ENCODE data around the gene TOR4A.

The TOR4A gene

GRCh38 chr9:137254624-137255447 is 22.7 kb upstream of the TOR4A start, which contains the start of gene NELFB:
Gene NELFB (plus strand): TSS chr9:137255327.
- Histone ChIP-seq H2AK5ac (ENCODE audit: low read depth, low read length) (peak within 1 kb of the TSS; percentile 85), H3K14ac (ENCODE audit: low read length) (peak within 1 kb of the TSS; percentile 94), H3K27ac (replicated peaks; ENCODE audit: low read length) (peak within 1 kb of the TSS; percentile 19), H2AFZ (ENCODE audit: low read length) (peak within 1 kb of the TSS; percentile 96), H2BK120ac (ENCODE audit: low read depth, low read length) (peak within 1 kb of the TSS; percentile 24), H2BK5ac (ENCODE audit: low read length) (peak within 1 kb of the TSS; percentile 93), H4K91ac (ENCODE audit: low read depth, low read length, poor library complexity) (peak within 1 kb of the TSS; percentile 79), H3K4me2 (ENCODE audit: insufficient read depth, low read length, poor library complexity, severe bottlenecking) (peak within 1 kb of the TSS; percentile 85), H2BK15ac (ENCODE audit: low read length) (peak within 1 kb of the TSS; percentile 99), H3K9ac (ENCODE audit: low read depth, low read length, poor library complexity) (peak within 1 kb of the TSS; percentile 97), H3K4me3 (ENCODE audit: low read length in 2 of 2) (peak within 1 kb of the TSS; percentile 96 to 100), H3K18ac (ENCODE audit: low read length) (peak within 1 kb of the TSS; percentile 99), H4K8ac (ENCODE audit: low read depth, low read length) (peak within 1 kb of the TSS; percentile 29), H3K9me3 (replicated peaks in 1 of 2; ENCODE audit: control insufficient read depth in 2 of 2, insufficient read depth in 1 of 2, low read depth in 1 of 2, low read length in 2 of 2) (no peaks in the 10 kb centered on the region), H3K4ac (ENCODE audit: low read length) (peak within 1 kb of the TSS; percentile 38), H2BK12ac (ENCODE audit: low read length) (peak within 1 kb of the TSS; percentile 66), H3K23ac (ENCODE audit: low read depth, low read length, poor library complexity) (peak within 1 kb of the TSS; percentile 70), H3K4me1 (ENCODE audit: control insufficient read depth in 2 of 2, insufficient read depth in 1 of 2, low read depth in 1 of 2, low read length in 2 of 2) (peaks cover 19 to 48% of the 10 kb centered on the region in 2 donors), H3K79me1 (ENCODE audit: low read depth, low read length) (peaks cover 12% of the 10 kb centered on the region), H3K36me3 (replicated peaks in 1 of 2; ENCODE audit: control insufficient read depth in 2 of 2, insufficient read depth in 2 of 2, low read length in 2 of 2) (peaks cover 17 to 31% of the 10 kb centered on the region in 2 donors), H3K27me3 (ENCODE audit: control insufficient read depth in 3 of 3, insufficient read depth in 3 of 3, low read depth in 1 of 3, low read length in 3 of 3) (no peaks in the 10 kb centered on the region)
- peak; percentile 91 for DNase-seq (ENCODE audit: low spot score)
- WGBS, 2 donors (ENCODE audit: extremely low coverage in 2 of 2, insufficient read length in 2 of 2, insufficient replicate concordance in 1 of 2) = no CpG with 5 or more reads among the region's 105 CpGs

- H2BK120ac ChIP-seq (ENCODE audit: low read depth, low read length) = no peak overlapping the region
- no peak overlapping the region for H3K27ac ChIP-seq (replicated peaks; ENCODE audit: low read length)
- peak overlapping the region; percentile 67 for H2BK15ac ChIP-seq (ENCODE audit: low read length)
- WGBS, 2 donors (ENCODE audit: extremely low coverage in 2 of 2, insufficient read length in 2 of 2, insufficient replicate concordance in 1 of 2) = no CpG with 5 or more reads among the region's 51 CpGs
- H3K79me1 ChIP-seq (ENCODE audit: low read depth, low read length) = peaks cover 12% of the 10 kb centered on the region
- peak overlapping the region; percentile 38 for H3K4ac ChIP-seq (ENCODE audit: low read length)
- H3K18ac ChIP-seq (ENCODE audit: low read length) = peak overlapping the region; percentile 92
- peak overlapping the region; percentile 93 for H2BK5ac ChIP-seq (ENCODE audit: low read length)
- H3K23ac ChIP-seq (ENCODE audit: low read depth, low read length, poor library complexity) = peak overlapping the region; percentile 70
- peak overlapping the region; percentile 97 for H3K9ac ChIP-seq (ENCODE audit: low read depth, low read length, poor library complexity)
- peak overlapping the region; percentile 29 for H4K8ac ChIP-seq (ENCODE audit: low read depth, low read length)
- H4K91ac ChIP-seq (ENCODE audit: low read depth, low read length, poor library complexity) = no peak overlapping the region
- DNase-seq (ENCODE audit: low spot score) = no peak
- peak overlapping the region; percentile 96 for H2AFZ ChIP-seq (ENCODE audit: low read length)
- no peak overlapping the region for H2BK12ac ChIP-seq (ENCODE audit: low read length)
- no peaks in the 10 kb centered on the region for H3K27me3 ChIP-seq (ENCODE audit: control insufficient read depth in 3 of 3, insufficient read depth in 3 of 3, low read depth in 1 of 3, low read length in 3 of 3)
- H3K36me3 ChIP-seq (replicated peaks in 1 of 2; ENCODE audit: control insufficient read depth in 2 of 2, insufficient read depth in 2 of 2, low read length in 2 of 2) = peaks cover 17 to 34% of the 10 kb centered on the region in 2 donors
- H3K4me1 ChIP-seq (ENCODE audit: control insufficient read depth in 2 of 2, insufficient read depth in 1 of 2, low read depth in 1 of 2, low read length in 2 of 2) = peaks cover 19 to 44% of the 10 kb centered on the region in 2 donors
- peak overlapping the region; percentile 80 for H3K4me2 ChIP-seq (ENCODE audit: insufficient read depth, low read length, poor library complexity, severe bottlenecking)
- peak overlapping the region; percentile 76 for H2AK5ac ChIP-seq (ENCODE audit: low read depth, low read length)
- H3K14ac ChIP-seq (ENCODE audit: low read length) = no peak overlapping the region
- H3K9me3 ChIP-seq (replicated peaks in 1 of 2; ENCODE audit: control insufficient read depth in 2 of 2, insufficient read depth in 1 of 2, low read depth in 1 of 2, low read length in 2 of 2) = no peaks in the 10 kb centered on the region
- peak overlapping the region; percentile 96 to 100 for H3K4me3 ChIP-seq (ENCODE audit: low read length in 2 of 2)
Measured at GRCh38 chr9:137255448-137256114, 21.9 kb upstream of the TOR4A start.

GRCh38 chr9:137256362-137256761 is 21.2 kb upstream of the TOR4A start:
- peaks cover 17 to 34% of the 10 kb centered on the region in 2 donors for H3K36me3 ChIP-seq (replicated peaks in 1 of 2; ENCODE audit: control insufficient read depth in 2 of 2, insufficient read depth in 2 of 2, low read length in 2 of 2)
- no peak for DNase-seq (ENCODE audit: low spot score)
- no peak overlapping the region for H2BK12ac ChIP-seq (ENCODE audit: low read length)
- H3K27me3 ChIP-seq (ENCODE audit: control insufficient read depth in 3 of 3, insufficient read depth in 3 of 3, low read depth in 1 of 3, low read length in 3 of 3) = no peaks in the 10 kb centered on the region
- peak overlapping the region; percentile 97 for H3K9ac ChIP-seq (ENCODE audit: low read depth, low read length, poor library complexity)
- no peak overlapping the region for H2BK5ac ChIP-seq (ENCODE audit: low read length)
- H2AK5ac ChIP-seq (ENCODE audit: low read depth, low read length) = peak overlapping the region; percentile 76
- no peak overlapping the region for H3K27ac ChIP-seq (replicated peaks; ENCODE audit: low read length)
- H3K9me3 ChIP-seq (replicated peaks in 1 of 2; ENCODE audit: control insufficient read depth in 2 of 2, insufficient read depth in 1 of 2, low read depth in 1 of 2, low read length in 2 of 2) = no peaks in the 10 kb centered on the region
- H3K4me1 ChIP-seq (ENCODE audit: control insufficient read depth in 2 of 2, insufficient read depth in 1 of 2, low read depth in 1 of 2, low read length in 2 of 2) = peaks cover 14 to 36% of the 10 kb centered on the region in 2 donors
- H4K8ac ChIP-seq (ENCODE audit: low read depth, low read length) = no peak overlapping the region
- peak overlapping the region; percentile 70 for H3K23ac ChIP-seq (ENCODE audit: low read depth, low read length, poor library complexity)
- no peak overlapping the region for H4K91ac ChIP-seq (ENCODE audit: low read depth, low read length, poor library complexity)
- peak overlapping the region; percentile 80 for H3K4me2 ChIP-seq (ENCODE audit: insufficient read depth, low read length, poor library complexity, severe bottlenecking)
- no peak overlapping the region for H2BK120ac ChIP-seq (ENCODE audit: low read depth, low read length)
- peak overlapping the region; percentile 96 to 100 for H3K4me3 ChIP-seq (ENCODE audit: low read length in 2 of 2)
- H2AFZ ChIP-seq (ENCODE audit: low read length) = no peak overlapping the region
- peaks cover 12% of the 10 kb centered on the region for H3K79me1 ChIP-seq (ENCODE audit: low read depth, low read length)
- H3K18ac ChIP-seq (ENCODE audit: low read length) = no peak overlapping the region
- no peak overlapping the region for H3K4ac ChIP-seq (ENCODE audit: low read length)
- H3K14ac ChIP-seq (ENCODE audit: low read length) = no peak overlapping the region
- H2BK15ac ChIP-seq (ENCODE audit: low read length) = no peak overlapping the region
- no CpG with 5 or more reads among the region's 15 CpGs for WGBS, 2 donors (ENCODE audit: extremely low coverage in 2 of 2, insufficient read length in 2 of 2, insufficient replicate concordance in 1 of 2)

- Histone ChIP-seq H2AFZ (ENCODE audit: low read length) (no peak overlapping the region), H3K4me2 (ENCODE audit: insufficient read depth, low read length, poor library complexity, severe bottlenecking) (no peak overlapping the region)
- WGBS, 2 donors (ENCODE audit: extremely low coverage in 2 of 2, insufficient read length in 2 of 2, insufficient replicate concordance in 1 of 2) = no CpG with 5 or more reads among the region's 15 CpGs
Measured at GRCh38 chr9:137256856-137257255, 20.7 kb upstream of the TOR4A start.

More at GRCh38 chr9:137256856-137257255, 20.7 kb upstream of the TOR4A start:
- Histone ChIP-seq H3K4ac (ENCODE audit: low read length) (no peak overlapping the region), H2BK15ac (ENCODE audit: low read length) (no peak overlapping the region), H3K9me3 (replicated peaks in 1 of 2; ENCODE audit: control insufficient read depth in 2 of 2, insufficient read depth in 1 of 2, low read depth in 1 of 2, low read length in 2 of 2) (no peaks in the 10 kb centered on the region), H3K27ac (replicated peaks; ENCODE audit: low read length) (no peak overlapping the region), H3K18ac (ENCODE audit: low read length) (no peak overlapping the region), H2BK5ac (ENCODE audit: low read length) (no peak overlapping the region), H2BK12ac (ENCODE audit: low read length) (no peak overlapping the region), H3K4me3 (ENCODE audit: low read length in 2 of 2) (peak overlapping the region in 1 of 2 donors; percentile 100), H2AK5ac (ENCODE audit: low read depth, low read length) (no peak overlapping the region), H3K79me1 (ENCODE audit: low read depth, low read length) (peaks cover 12% of the 10 kb centered on the region), H3K9ac (ENCODE audit: low read depth, low read length, poor library complexity) (no peak overlapping the region), H3K14ac (ENCODE audit: low read length) (no peak overlapping the region), H4K8ac (ENCODE audit: low read depth, low read length) (no peak overlapping the region), H2BK120ac (ENCODE audit: low read depth, low read length) (no peak overlapping the region), H3K36me3 (replicated peaks in 1 of 2; ENCODE audit: control insufficient read depth in 2 of 2, insufficient read depth in 2 of 2, low read length in 2 of 2) (peaks cover 17 to 38% of the 10 kb centered on the region in 2 donors), H3K23ac (ENCODE audit: low read depth, low read length, poor library complexity) (no peak overlapping the region), H3K27me3 (ENCODE audit: control insufficient read depth in 3 of 3, insufficient read depth in 3 of 3, low read depth in 1 of 3, low read length in 3 of 3) (no peaks in the 10 kb centered on the region), H4K91ac (ENCODE audit: low read depth, low read length, poor library complexity) (no peak overlapping the region), H3K4me1 (ENCODE audit: control insufficient read depth in 2 of 2, insufficient read depth in 1 of 2, low read depth in 1 of 2, low read length in 2 of 2) (peaks cover 14 to 31% of the 10 kb centered on the region in 2 donors)
- no peak for DNase-seq (ENCODE audit: low spot score)
